HG02571 (cell line): ENCODE results near the gene TMEM170A.
"Not testable (repeated sequence)": the region's sequence is repeated elsewhere in the genome, so short reads cannot be mapped to it uniquely, and the experiment has no call there.

Source experiments
- ATAC-seq: cut with Tn5 transposase; IDR thresholded peaks from one replicate; pipeline ENCODE4 v1.9.1; 2021; ENCODE audit warnings: mild to moderate bottlenecking, moderate library complexity; ENCODE audit not compliant: unreplicated experiment

The TMEM170A gene

DNA sequence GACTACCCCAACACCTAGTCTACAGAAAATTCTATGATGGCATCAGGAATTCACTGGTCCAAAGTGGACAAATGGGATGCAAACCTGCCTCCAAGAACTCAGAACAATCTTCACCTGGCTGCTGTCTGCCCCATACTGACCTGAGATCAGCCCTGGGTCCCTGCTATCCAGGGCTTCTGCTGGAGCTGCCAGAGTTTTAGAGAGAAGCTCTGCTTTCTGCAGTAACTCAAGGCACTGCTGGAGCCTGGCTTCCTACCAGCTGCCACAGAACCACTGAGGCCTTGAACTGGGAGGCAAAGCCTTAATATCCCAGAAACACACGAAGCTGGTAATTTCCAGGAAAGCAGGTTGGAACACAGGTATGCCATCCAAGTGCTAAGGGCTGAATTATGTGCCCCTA lies 7.5 kb downstream of the TMEM170A start:
- no peak for ATAC-seq

DNA sequence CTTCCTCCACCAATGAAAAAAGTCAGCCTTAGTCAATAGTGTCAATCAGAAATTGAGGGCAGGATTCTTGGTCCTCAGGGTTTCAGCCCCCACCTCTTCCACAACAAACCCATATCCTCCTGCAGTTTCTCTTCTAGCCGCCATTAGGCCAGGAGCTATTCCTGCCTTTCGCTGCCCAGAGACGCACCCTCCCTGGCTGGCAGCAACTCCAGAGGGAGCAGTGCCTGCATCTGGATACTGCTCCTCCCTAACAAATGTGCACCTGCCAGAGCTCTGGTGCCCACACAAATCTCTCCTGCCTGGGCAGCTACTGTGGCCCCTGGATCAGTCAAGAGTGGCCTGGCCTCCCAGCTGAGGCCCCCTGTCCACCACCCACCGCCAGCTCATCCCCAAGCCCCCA lies 8.0 kb downstream of the TMEM170A start:
- not testable (repeated sequence) for ATAC-seq

DNA sequence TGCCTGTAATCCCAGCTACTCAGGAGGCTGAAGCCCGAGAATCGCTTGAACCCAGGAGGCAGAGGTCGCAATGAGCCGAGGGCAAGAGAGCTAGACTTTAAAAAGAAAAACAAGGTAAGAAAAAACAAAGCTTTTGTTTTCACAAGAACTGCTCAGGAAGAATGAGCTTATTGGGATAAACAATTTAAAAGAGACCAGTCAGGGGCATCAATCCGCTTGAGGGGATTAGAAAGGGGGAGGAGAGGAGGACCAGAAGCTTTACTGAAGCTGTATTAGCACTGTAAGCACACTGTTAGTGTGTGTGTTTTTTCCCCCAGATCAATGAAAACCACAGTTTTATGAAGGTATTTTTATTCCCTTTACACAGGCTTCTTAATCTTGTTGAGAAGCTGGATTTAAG lies 8.8 kb downstream of the TMEM170A start:
- no peak for ATAC-seq

DNA sequence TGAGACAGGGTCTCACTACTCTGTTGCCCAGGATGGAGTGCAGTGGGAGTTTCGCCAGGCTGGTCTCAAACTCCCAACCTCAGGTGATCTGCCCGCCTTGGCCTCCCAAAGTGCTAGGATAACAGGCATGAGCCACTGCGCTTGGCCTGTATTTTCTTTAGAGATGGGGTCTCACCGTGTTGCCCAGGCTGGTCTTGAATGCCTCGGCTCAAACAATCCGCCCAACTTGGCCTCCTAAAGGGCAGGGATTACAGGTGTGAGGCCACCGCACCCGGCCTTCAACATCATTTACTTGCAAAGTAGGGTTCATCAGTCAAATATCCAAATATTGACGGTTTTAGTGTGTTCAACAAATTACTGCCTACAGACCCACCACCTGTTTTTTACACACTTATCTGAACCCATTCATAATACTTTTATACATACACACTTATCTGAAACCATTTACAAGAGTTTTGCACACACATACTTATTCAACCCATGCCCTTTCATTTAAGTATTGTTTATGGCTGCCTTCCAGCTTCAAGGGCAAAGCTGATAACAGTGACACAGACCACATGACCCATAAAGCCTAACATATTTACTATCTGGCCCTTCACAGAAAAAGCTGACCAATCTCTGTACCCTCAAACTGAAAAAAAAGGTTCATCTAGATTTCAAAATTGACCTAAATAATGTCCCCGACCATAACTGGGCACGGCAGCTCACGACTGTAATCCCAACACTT lies 11.9 kb downstream of the TMEM170A start:
- no peak for ATAC-seq

DNA sequence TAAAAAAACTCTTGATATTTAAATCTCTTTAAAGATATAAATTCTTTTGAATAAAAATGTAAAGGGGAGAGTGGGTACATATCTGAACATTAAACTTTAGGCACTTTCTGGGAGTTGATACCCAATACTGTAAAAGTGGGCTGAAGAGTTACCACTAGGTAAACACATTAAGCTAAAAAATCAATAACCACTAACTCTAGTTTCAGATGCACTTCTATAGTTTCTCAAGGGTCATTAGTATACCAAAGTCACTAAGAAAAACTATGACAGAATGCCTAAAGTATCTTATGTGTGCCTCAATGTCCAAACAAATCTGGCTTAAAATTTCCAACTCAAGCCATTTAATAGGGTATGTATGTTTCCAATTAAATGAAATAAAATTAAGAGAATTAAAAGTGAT lies 18.1 kb downstream of the TMEM170A start:
- no peak for ATAC-seq

DNA sequence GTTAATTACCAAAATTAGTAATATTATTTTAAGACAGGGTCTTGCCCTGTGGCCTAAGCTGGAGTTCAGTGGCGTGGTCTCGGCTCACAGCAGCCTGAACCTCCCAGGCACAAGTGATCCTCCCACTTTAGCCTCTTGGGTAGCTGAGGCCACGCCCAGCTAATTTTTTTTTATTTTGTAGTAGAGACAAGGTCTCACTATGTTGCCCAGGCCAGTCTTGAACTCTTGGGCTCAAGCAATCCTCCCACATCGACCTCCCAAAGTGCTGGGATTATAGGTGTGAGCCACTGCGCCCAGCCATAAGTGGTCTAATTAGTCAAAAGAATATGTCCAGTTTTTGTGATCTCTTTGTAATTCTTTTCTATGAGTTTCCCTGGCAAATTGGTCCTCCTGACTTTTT lies 19.2 kb downstream of the TMEM170A start:
- no peak for ATAC-seq

DNA sequence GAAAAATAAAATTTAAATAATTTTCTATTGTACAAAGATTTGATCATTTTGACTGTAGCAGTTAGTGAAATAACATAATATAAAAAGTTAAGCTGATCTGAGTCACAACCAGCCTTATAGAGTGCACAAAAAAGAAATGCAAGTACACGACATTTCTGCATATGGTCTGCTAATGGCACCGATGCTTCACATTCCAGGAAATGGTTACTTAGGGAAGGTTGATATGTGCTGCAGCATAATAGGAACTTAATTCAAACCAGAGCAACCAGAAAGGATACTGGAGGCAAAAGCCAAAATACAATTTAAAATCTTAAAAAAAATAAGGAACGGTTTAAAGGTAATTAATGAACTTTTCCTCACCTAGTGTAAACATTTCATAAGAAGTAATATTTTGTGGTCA lies 21.2 kb downstream of the TMEM170A start:
- no peak for ATAC-seq

DNA sequence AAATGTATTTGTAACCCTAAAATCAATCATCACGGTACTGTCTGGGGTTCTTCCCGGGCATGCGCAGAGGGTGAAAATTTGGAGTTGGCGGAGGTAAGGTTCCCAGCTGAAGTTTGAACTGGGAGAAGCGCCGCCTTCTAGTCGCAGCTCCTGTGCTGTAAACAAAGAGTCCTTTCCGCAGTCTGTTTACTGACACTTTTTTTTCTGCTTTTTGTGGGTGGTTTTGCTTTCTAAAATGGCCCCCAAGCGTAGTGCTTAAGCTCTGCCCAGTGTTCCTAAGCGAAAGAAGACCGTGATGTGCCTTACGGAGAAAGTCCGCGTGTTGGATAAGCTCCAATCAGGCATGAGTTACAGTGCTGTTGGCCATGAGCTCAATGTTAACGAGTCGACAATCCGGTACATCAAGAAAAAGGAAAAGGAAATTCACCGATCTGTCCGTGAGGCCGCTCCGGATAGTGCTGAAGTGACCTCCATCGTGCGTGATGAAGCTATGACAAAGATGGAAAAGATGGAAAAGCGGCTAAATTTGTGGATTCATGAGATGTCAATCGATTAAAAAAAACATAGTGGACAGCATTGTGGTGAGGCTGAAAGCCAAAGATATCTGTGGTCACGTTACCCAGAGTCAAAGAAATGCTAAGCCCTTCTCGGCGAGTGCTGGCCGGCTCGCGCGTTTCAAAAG lies 30.6 kb downstream of the TMEM170A start:
- peak; percentile 81 for ATAC-seq

DNA sequence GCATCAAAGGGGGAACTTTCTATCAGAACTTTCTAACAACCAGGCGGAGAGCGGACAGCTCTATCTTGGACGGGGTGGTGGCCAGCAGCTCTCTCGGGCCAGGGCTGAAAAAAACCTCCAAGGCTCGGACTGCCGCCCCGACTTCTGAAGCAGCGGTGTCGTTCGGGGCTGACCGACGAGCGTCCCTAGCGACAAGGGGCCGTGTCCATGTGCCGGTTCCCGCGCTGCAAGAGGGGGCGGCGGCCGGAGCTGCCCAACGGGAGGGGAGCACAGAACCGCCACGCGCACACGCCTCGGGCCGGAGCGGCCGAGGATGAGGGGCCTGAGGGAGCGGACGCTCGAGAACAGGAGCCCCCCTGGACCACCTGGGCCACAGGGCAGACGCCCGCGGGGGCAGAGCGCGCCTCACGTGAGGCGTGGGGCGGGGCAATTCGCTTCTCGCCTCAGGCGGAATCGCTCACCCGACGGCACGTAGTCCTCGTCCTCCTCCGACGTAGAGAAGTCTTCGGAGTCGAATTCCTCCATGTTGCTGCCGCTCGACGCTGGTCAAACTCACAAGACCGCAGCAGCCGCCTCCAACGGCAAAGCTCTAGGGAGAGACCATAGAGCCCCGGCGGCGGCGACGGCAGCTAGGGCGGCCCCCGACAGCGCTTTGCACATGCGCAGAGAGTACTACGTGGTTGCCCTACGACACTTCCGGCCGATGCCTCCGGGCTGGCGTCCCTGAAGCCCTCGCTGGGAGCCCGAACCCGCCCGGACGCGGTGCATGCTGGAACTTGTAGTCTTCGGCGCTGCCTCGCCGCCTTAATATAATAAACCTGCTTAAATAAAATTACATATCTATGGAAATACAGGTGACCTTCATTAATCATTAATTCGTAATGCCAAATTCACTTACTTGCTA lies 31.4 kb downstream of the TMEM170A start, which contains the start of gene CFDP1:
TSS of gene CFDP1 (minus strand) at position 676 of the 904 bp plus-strand sequence. CDS start at position 525, 151 bp downstream.
- ATAC-seq = peak; percentile 95

DNA sequence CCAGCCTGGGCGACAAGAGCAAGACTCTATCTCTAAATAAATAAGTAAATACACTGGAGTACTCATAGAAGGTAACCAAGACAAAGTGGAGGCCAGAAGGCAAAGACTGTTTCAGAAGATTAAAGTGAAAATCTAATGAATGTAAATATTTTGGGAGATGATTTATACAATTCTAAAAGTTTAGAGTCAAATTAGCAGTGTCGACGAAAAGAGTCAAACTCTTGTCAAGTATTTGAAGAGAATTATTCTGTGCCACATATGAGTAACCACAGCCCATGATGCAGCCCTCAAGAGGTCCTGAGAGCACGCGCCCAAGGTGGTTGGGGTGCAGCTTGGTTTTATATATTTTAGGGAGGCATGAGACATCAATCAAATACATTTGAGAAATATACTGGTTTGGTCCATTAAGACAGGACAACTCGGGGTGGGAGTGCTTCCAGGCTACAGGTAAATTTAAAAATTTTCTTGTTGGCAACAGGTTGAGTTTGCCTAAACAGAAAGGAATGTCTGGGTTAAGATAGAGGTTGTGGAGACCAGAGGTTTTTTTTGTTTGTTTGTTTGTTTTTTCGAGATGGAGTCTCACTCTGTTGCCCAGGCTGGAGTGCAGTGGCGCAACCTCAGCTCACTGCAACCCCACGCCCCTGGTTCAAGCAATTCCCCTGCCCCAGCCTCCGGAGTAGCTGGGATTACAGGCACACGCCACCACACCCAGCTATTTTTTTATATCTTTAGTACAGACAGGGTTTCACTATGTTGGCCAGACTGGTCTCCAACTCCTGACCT lies 34.7 kb downstream of the TMEM170A start:
- ATAC-seq = no peak

DNA sequence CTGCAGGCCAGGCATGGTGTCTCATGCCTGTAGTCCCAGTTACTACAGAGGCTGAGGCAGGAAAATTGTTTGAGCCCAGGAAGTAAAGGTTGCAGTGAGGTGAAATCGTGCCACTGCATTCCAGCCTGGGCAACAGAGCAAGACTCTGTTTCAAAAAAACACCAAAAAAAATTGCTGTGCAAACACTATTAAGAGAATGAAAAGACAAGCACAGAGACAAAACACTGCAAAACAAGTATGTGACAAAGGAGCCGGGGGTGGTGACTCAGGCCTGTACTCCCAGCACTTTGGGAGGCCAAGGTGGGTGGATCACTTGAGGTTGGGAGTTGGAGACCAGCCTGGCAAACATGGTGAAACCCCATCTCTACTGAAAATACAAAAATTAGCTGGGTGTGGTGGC lies 38.0 kb downstream of the TMEM170A start:
- not testable (repeated sequence) for ATAC-seq

DNA sequence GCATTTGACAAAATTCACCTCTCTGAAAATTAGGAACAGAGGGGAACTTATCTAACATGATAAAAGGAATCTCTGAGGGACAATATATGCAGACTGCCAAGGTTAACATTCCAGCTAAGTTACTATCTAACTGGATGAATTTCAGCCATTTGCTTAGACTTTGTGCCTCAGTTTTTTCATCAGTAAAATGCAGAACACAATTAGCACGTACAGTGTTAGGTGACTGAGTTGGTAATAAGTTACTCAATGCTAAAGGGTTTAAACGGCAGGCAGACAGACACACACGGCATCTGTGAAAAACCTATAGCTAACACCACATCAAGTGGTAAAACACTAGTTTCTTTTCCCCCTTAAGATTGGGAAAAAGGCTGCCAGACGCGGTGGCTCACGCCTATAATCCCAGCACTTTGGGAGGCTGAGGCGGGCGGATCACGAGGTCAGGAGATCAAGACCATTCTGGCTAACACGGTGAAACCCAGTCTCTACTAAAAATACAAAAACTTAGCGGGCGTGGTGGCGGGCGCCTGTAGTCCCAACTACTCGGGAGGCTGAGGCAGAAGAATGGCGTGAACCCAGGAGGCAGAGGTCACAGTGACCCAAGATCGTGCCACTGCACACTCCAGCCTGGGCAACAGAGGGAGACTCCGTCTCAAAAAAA lies 40.3 kb downstream of the TMEM170A start:
- ATAC-seq = not testable (repeated sequence)

DNA sequence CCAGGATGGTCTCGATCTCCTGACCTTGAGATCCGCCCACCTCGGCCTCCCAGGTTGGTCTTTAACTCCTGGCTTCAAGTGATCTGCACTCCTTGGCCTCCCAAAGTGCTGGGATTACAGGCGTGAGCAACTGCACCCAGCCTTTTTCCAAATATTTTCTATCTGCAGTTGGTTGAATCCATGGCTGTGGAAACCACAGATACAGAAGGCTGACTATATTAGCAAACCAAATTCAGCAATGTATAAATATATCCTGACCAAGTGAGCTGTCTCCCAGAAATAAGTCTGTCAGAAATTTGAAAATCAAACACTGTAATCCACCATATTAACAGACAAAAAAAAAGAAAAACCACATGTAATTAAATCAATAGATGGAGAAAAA lies 40.8 kb downstream of the TMEM170A start:
- no peak for ATAC-seq

DNA sequence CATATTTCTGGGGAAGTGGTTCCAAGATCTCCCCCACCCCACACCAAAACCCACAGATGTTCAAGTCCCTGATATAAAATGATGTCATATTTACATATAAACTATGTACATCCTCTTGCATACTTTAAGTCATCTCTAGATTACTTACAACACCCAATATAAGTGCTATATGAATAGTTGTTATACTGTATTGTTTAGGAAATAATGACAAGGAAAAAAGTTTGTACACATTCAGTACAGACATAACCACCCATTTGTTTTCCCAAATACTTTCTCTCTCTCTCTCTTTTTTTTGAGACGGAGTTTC lies 42.7 kb downstream of the TMEM170A start:
- no peak for ATAC-seq

DNA sequence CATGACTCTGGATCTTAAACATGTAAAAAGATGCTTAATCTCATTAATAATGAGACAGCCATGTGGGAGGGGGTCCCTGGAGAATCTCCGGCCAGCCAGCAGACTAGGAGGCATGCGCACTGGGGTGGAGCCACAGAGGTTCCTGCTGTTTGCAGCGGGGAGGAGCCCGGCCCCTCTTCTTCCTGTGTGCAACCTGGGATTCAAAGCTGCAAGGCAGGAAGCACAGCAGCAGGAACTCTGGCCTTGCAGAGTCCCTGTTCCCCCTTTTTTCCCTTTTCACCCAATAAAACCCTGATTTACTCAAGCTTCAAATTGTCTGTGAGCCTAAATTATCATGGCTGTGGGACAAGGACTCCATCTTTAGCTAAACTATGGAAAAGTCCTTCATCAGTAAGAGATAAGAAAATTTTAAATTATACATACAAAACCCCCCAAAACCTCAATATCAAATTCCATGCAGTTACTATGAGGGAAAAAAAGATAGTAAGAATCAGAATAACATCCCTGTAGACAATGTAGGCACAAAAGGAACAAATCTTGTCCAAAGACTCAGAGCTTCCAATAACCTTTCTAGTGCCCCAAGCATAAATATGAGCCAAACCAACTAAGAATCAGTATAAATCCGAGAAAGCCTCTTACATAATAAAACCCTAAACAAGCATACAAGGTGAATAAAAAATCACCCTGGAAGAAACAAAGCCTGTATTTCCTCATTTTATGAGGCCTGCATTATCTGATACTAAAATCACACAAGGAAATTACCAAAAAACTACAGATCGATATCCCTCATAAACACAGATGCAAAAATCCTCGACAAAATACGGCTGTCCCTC lies 43.3 kb downstream of the TMEM170A start:
- no peak for ATAC-seq

DNA sequence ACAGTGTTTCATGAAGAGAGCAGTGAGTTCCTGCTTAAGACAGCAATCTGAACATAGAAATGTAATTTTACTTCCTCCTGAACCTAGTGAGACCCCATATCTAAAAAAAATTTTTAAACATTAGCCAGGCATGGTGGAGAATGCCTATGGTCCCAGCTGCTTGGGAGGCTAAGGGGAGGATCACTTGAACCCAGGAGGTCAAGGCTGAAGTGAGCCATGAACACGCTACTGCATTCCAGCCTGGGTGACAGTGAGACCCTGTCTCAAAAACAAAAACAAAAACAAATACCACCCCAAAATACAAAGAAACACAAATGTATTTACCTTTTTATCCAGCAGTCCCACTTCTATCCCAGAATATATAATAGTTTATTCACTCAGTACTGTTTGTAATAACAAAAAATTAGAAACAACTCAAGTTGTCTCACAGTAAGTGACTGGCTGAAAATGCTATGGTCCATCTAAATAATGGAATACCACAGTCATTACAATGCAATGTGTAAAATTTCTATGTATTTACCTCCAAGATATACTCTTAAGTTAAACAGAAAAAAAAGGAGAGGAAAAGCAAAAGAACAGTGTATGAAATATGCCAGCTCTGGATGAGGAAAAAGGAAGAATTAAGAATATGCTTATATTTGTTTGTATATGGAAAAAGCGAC lies 47.5 kb downstream of the TMEM170A start:
- ATAC-seq = no peak

DNA sequence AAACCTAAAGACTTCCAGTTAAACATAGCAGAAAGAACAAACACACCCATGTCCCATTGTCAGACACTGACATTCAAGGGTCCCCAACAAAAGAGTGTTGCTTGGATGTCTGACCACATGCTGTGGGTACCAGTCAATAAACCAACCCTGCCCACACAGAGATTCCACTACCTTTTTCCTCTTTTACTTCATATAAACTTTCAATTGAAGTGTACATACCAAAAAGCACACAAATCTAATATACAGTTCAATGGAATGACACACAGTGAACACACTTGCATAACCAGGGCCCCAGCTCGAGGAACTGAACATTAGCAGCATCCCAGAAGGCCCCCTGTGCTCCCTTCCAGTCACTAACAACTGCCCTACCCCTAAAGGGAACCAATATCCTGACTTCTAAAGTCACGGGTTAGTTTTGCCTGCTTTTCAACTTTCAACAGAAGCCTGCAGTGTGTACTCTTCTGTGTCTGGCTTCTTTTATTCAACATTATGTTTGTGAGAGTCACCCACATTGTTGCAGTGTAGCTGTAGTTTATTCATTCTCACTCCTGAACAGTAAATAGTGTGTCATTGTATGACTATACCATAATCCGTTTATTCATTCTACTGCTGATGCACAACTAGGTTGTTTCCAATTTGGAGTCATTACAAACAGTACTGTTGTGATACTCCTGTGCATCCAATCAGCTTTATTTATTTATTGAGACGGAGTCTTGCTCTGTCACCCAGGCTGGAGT lies 49.2 kb downstream of the TMEM170A start:
- no peak for ATAC-seq

DNA sequence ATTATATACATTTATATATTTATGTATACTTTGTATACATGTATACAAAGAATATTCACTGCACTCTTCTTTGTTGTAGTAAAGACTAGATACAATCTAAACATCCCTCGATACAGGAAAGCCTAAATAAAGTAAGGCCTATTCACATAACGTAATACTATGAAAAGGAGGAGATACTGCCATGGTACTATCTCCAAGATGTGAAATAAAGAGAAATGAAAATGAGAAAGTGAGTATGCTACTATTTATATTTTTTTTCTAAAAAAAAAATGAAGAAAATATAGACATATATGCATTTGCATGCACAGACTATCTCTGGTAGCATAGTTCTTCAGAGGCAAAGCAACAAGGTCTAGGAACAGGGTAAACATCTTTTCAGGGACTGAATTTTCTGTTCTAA lies 50.5 kb downstream of the TMEM170A start:
- ATAC-seq = no peak
